HepG2 (cell line): ENCODE measurements around the gene GABBR2.

Experiments used
- CEBPB ChIP-seq: IDR thresholded peaks from 2 replicates; pipeline ENCODE4 v1.6.1; 2011; ENCODE audit warnings: low read depth, low read length, improper control_type of control experiment, borderline replicate concordance
- NBN ChIP-seq: fragments of 450-650 bp; conservative IDR thresholded peaks from 2 replicates; pipeline ENCODE4 v1.6.1; 2017
- NFYB ChIP-seq: sonication (generic); formaldehyde crosslinking; IDR thresholded peaks from 2 replicates; pipeline ENCODE4 v1.4.0; 2020; ENCODE audit warnings: missing genetic modification reagents
- POLR2AphosphoS5 ChIP-seq: IDR thresholded peaks from 2 replicates; pipeline ENCODE4 v1.6.1; 2012; ENCODE audit warnings: low read depth, low read length
- SNRNP70 ChIP-seq: fragments of 200-400 bp; formaldehyde crosslinking; IDR thresholded peaks from 2 replicates; pipeline ENCODE4 v1.6.1; 2017; ENCODE audit warnings: mild to moderate bottlenecking, low read depth, low read length, moderate library complexity
- SP1 ChIP-seq, 2 experiments: fragments of 450-650 bp in 1 of 2; sonication (generic) in 1 of 2; formaldehyde crosslinking in 1 of 2; IDR thresholded peaks; 2 replicates each; pipeline versions ENCODE4 v1.4.0 to v1.6.1; 2016 to 2020; ENCODE audit warnings: missing genetic modification reagents in 1 of 2
- ZNF331 ChIP-seq: sonication (generic); formaldehyde crosslinking; IDR thresholded peaks from 2 replicates; pipeline ENCODE4 v1.4.0; 2020; ENCODE audit warnings: missing genetic modification reagents
- ZSCAN29 ChIP-seq: sonication (generic); formaldehyde crosslinking; conservative IDR thresholded peaks from 2 replicates; pipeline ENCODE4 v1.4.0; 2020; ENCODE audit warnings: mild to moderate bottlenecking, missing genetic modification reagents
- TF ChIP-seq, protein P1 (sequence below): sonication (generic); formaldehyde crosslinking; IDR thresholded peaks from 2 replicates; pipeline ENCODE4 v1.5.0; 2020; ENCODE audit warnings: mild to moderate bottlenecking, missing genetic modification reagents, moderate library complexity

- no peak for TF ChIP-seq POLR2AphosphoS5
- no peak for TF ChIP-seq NFYB (CRISPR knock-in tag)
- TF ChIP-seq, protein P1, sequence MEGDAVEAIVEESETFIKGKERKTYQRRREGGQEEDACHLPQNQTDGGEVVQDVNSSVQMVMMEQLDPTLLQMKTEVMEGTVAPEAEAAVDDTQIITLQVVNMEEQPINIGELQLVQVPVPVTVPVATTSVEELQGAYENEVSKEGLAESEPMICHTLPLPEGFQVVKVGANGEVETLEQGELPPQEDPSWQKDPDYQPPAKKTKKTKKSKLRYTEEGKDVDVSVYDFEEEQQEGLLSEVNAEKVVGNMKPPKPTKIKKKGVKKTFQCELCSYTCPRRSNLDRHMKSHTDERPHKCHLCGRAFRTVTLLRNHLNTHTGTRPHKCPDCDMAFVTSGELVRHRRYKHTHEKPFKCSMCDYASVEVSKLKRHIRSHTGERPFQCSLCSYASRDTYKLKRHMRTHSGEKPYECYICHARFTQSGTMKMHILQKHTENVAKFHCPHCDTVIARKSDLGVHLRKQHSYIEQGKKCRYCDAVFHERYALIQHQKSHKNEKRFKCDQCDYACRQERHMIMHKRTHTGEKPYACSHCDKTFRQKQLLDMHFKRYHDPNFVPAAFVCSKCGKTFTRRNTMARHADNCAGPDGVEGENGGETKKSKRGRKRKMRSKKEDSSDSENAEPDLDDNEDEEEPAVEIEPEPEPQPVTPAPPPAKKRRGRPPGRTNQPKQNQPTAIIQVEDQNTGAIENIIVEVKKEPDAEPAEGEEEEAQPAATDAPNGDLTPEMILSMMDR (CRISPR knock-in tag) = no peak
- TF ChIP-seq NBN = no peak
- TF ChIP-seq ZSCAN29 = no peak
- TF ChIP-seq SP1 (IDR thresholded peaks at IDR 0.05) = no peak
- TF ChIP-seq SP1 (CRISPR knock-in tag; IDR thresholded peaks at IDR 0.05) = no peak
- no peak for TF ChIP-seq CEBPB
- no peak for TF ChIP-seq SNRNP70
- TF ChIP-seq ZNF331 = no peak
Measured at GRCh38 chr9:98444601-98445000, 264.1 kb downstream of the GABBR2 start.
